KOPT-K1 (cell line): ENCODE data around the gene CORO2B.

Experiments used
- H3K27ac ChIP-seq: fragments of 200-600 bp; sonication (generic); 2 replicates; pipeline ENCODE4 v1.5.1; 2016; ENCODE audit warnings: antibody characterized with exemption, mild to moderate bottlenecking, low read depth, low read length; ENCODE audit not compliant: poor library complexity, severe bottlenecking
- H3K36me3 ChIP-seq: fragments of 200-600 bp; sonication (generic); 2 replicates; pipeline ENCODE4 v1.5.1; 2017; ENCODE audit warnings: antibody characterized with exemption, mild to moderate bottlenecking, low read length, moderate library complexity; ENCODE audit not compliant: insufficient read depth
- H3K9me3 ChIP-seq: fragments of 200-600 bp; sonication (generic); 2 replicates; pipeline ENCODE4 v1.5.1; 2017; ENCODE audit warnings: antibody characterized with exemption, low read length, mild to moderate bottlenecking; ENCODE audit not compliant: insufficient read depth, poor library complexity, severe bottlenecking

Gene CORO2B

GRCh38 chr15:68614286-68615035 is 35.7 kb downstream of the CORO2B start:
- Histone ChIP-seq H3K9me3 (no peaks in the 10 kb centered on the region), H3K36me3 (no peaks in the 10 kb centered on the region), H3K27ac (no peak overlapping the region)

DNA sequence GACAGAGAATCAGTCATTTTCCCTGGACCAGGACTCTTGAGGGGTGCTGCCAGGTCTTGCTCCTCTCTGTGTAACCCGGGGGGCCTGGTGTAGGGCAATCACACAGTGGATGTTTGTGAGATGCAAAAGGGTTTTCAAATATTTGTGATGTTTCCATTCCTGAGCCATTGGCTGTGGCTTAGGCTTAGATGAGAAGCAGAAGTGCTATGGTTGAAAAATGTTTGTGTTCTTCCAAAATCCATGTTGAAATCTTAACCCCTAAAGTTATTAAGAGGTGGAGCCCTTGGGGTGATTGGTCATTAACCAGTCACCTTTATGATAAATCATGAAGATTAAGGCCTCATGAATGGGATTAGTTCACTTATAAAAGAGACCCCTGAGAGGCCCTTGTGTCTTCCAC is 36.5 kb downstream of the CORO2B start:
- no peaks in the 10 kb centered on the region for H3K9me3 ChIP-seq
- no peak overlapping the region for H3K27ac ChIP-seq
- no peaks in the 10 kb centered on the region for H3K36me3 ChIP-seq

- no peaks in the 10 kb centered on the region for H3K36me3 ChIP-seq
- H3K9me3 ChIP-seq, result no peaks in the 10 kb centered on the region
- no peak overlapping the region for H3K27ac ChIP-seq
Measured at GRCh38 chr15:68615811-68616210, 37.0 kb downstream of the CORO2B start.

DNA sequence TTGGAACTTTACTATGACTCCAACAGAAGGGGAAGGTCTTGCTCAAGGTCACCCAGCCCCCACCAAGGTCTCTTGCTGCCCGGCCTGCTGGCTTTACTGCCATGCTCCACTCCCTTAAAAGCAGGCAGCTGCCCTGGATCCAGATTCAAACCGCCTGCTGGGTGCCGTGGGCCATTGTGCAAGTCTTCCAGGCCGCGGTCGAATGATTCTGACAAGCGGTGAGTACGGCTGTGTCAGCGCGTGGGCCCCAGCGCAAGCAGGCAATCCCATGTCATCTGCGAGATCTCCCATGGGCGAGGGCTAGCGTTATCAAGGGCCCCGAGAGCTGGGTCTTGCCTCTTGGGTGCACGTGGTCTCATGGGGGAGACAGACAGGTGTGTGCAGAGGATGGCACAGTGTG is 37.6 kb downstream of the CORO2B start:
- Histone ChIP-seq H3K27ac (no peak overlapping the region), H3K9me3 (no peaks in the 10 kb centered on the region)

DNA sequence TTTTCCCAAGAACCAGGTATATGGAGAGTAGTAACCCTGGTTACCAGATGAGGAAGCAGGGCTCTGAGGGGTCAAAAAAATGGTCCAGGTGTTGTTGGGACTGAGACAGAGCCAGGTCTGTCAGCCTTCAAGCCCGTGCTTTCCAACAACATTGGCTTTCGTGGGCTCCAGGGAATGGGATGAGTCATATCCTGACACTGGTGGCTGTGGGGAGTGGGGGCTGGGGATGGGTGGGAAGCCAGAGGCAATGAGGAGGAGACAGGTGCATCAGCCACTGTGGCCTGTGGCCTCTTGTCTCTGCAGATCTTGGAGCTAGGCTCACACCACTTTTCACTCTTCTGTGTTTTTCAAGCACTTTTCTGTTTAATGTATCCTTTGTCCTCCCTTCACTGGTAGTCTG is 38.2 kb downstream of the CORO2B start:
- Histone ChIP-seq H3K9me3 (no peaks in the 10 kb centered on the region), H3K27ac (no peak overlapping the region), H3K36me3 (no peaks in the 10 kb centered on the region)

More for the DNA sequence above, 37.6 kb downstream of the CORO2B start:
- no peaks in the 10 kb centered on the region for H3K36me3 ChIP-seq

DNA sequence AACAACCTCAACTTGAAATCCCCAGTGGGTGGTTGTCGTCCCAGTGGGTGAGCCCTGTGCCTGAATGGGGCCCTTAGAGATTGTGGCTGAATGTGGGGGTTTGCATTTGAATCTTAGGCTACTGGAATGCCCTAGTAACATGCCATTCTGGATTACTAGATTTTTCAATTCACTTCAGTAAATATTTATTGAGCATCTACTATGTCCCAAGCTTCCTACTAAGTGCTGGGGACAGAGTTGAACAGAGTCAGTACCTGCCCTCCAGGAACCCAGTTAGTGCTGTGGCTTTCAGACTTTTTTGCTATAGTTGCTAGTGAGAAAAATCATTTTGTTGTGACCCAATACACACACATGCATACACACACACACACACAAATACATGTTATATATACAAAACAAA is 39.0 kb downstream of the CORO2B start:
- Histone ChIP-seq H3K27ac (no peak overlapping the region), H3K9me3 (no peaks in the 10 kb centered on the region), H3K36me3 (no peaks in the 10 kb centered on the region)

DNA sequence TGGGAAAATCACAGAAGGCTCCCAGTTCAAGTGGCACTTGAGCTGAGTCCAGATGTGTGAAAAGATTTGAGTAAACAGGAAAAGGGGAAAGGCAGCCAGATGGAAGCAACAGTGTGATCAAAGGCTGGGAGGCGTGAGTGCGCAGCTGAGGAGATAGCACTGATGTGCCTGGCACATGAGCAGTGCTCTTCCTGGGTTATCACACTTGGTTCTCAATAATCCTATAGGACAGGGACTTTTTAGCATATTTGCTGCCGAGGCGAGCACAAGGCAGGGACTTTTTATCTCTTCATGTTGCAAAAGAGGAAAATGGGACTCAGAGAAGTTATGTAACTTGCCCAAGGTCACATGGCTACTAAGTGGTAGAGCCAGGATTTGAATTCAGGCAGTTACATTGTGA is 39.6 kb downstream of the CORO2B start:
- Histone ChIP-seq H3K36me3 (no peaks in the 10 kb centered on the region), H3K27ac (no peak overlapping the region), H3K9me3 (no peaks in the 10 kb centered on the region)

GRCh38 chr15:68618908-68619698 is 40.3 kb downstream of the CORO2B start:
- Histone ChIP-seq H3K36me3 (no peaks in the 10 kb centered on the region), H3K27ac (no peak overlapping the region), H3K9me3 (no peaks in the 10 kb centered on the region)

DNA sequence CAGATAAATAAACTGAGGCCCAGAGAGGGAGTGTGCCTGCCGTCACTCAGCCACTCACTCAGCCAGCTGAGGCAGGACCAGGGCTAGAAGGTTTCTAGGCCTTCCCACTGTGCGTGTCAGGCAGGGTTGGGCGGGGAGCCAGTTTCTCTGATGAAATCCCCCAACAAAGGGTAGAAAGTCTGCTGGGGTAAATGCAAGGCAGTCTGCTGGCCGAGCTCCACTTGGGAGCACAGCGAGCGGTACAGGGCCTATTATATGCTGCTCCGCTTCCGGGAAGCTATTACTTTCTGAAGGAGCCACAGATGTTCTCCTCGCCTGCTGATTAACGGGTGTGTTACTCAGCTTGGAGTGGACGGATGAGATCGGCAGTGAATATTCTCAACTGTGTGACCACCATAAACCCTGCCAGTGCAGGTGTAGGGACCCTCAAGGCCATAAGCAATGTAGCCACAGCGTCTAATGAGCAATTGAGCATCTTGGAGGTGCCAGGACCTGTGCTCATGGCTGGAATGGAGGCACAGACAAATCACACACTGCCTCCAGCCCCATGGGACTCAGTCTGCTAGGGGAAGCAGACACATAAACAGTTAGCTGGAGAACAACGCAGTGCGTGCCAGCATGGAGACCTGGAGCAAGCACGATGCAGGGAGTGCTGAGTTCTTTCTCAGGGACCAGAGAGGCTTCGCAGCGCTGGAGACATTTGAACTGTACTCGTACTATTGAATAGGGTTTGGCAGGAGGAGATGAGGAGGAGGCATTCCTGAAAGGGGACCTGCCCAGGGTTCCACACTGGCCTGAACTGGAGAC is 42.1 kb downstream of the CORO2B start:
- Histone ChIP-seq H3K9me3 (no peaks in the 10 kb centered on the region), H3K27ac (no peak overlapping the region), H3K36me3 (no peaks in the 10 kb centered on the region)

DNA sequence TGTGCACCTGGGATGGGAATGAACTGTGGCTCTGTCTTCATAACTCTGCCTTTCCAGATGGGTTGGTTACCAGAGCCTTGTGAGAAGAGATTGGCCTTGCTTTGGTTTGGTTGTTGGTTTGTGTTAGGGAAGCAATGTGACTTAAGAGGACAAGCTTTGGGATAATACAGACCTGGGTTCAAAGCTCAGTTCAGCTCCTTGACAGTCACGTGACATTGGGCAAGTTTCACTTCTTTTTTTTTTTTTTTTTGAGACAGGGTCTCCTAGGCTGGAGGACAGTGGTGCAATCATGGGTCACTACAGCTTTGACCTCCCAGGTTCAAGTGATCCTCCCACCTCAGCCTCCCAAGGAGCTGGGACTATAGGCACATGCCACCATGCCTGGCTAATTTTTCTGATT is 42.7 kb downstream of the CORO2B start:
- Histone ChIP-seq H3K9me3 (no peaks in the 10 kb centered on the region), H3K27ac (no peak overlapping the region)

DNA sequence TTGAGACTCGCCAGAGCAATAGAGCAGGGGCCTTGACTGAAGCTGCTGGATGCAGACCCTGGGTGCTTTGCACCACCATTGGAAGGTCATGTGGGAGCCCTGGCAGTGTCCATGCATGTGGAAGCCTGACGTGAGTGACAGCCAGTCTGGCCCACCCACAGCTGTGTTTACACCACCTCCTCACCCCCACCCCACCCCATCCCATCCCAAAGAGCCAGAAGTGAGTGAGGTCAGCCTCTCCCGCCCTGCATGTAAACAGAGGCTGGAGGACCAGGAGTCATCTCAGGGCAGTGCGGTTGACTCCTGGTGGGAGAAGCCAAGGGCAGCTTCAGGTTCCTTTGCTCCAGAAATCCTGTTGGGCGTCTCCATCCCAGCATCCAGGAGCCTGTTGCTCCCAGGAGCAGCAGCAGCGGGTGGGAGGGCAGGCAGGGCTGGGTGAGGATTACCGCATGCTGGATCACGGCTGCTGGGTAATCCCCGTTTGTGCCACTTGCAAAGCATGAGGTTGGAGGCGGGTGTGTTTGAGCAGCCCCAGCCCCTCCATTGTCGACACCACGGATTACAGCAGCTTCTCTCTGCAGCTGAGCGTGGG is 44.6 kb downstream of the CORO2B start:
- Histone ChIP-seq H3K9me3 (no peaks in the 10 kb centered on the region), H3K27ac (no peak overlapping the region), H3K36me3 (no peaks in the 10 kb centered on the region)

More for the DNA sequence above, 42.7 kb downstream of the CORO2B start:
- H3K36me3 ChIP-seq, result no peaks in the 10 kb centered on the region

- Histone ChIP-seq H3K9me3 (no peaks in the 10 kb centered on the region), H3K36me3 (no peaks in the 10 kb centered on the region), H3K27ac (no peak overlapping the region)
Measured at GRCh38 chr15:68625853-68626252, 47.1 kb downstream of the CORO2B start.

- Histone ChIP-seq H3K9me3 (no peaks in the 10 kb centered on the region), H3K27ac (no peak overlapping the region), H3K36me3 (no peaks in the 10 kb centered on the region)
Measured at GRCh38 chr15:68626283-68626682, 47.5 kb downstream of the CORO2B start.

DNA sequence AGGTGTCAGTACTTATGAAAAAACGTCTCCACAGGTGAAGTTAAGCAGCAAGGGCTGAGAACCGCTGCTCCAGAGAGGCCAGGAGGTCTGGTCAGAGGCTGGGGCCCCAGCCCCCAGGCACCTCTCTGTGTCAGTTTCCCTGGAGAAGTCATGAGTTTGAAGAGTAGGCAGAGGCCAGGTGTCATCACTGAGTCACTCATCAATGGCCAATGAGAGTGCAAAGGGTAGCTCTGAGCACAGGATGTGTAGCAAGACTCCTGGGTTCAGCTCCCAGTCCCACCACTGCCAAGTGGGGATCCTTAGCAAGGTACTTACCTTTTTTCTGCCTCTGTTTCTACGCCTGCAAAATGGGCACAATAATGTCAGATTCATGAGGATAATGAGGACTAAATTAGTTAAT is 47.9 kb downstream of the CORO2B start:
- Histone ChIP-seq H3K36me3 (no peaks in the 10 kb centered on the region), H3K9me3 (no peaks in the 10 kb centered on the region), H3K27ac (no peak overlapping the region)

GRCh38 chr15:68627476-68627875 is 48.7 kb downstream of the CORO2B start:
- Histone ChIP-seq H3K9me3 (no peaks in the 10 kb centered on the region), H3K36me3 (no peaks in the 10 kb centered on the region), H3K27ac (no peak overlapping the region)
